Fibroblast of mammary gland (primary cell): ENCODE data around the gene CCDC38.

ENCODE experiments used
- DNase-seq: peaks from one replicate; pipeline ENCODE4 v3.0.0-alpha.2; 2010; ENCODE audit warnings: low read depth
- H3K4me3 ChIP-seq: 2 replicates; pipeline ENCODE4 v1.5.1; 2011; ENCODE audit warnings: low read depth, mild to moderate bottlenecking, low read length, moderate library complexity; ENCODE audit not compliant: control insufficient read depth
- CTCF ChIP-seq: conservative IDR thresholded peaks from 2 replicates; pipeline ENCODE4 v1.5.1; 2011; ENCODE audit warnings: low read depth, low read length, inconsistent platforms; ENCODE audit not compliant: control insufficient read depth, insufficient read depth

The CCDC38 gene

GRCh38 chr12:95880895-95881294, 61.5 kb downstream of the CCDC38 start:
- DNase-seq = no peak
- TF ChIP-seq CTCF = no peak
- no peak overlapping the region for H3K4me3 ChIP-seq

GRCh38 chr12:95877622-95878021, 64.8 kb downstream of the CCDC38 start:
- no peak overlapping the region for H3K4me3 ChIP-seq
- no peak for TF ChIP-seq CTCF
- DNase-seq = peak; percentile 23

- no peak for TF ChIP-seq CTCF
These were observed 68.0 kb downstream of the CCDC38 start for GRCh38 chr12:95874452-95874851.

GRCh38 chr12:95870897-95871296, 71.5 kb downstream of the CCDC38 start:
- DNase-seq = no peak
- no peak for TF ChIP-seq CTCF
- no peak overlapping the region for H3K4me3 ChIP-seq

More at GRCh38 chr12:95874452-95874851, 68.0 kb downstream of the CCDC38 start:
- no peak for DNase-seq
- H3K4me3 ChIP-seq = no peak overlapping the region

GRCh38 chr12:95863337-95863736, 79.1 kb downstream of the CCDC38 start:
- TF ChIP-seq CTCF = no peak
- no peak for DNase-seq
- H3K4me3 ChIP-seq = no peak overlapping the region

GRCh38 chr12:95862038-95862437, 80.4 kb downstream of the CCDC38 start:
- no peak overlapping the region for H3K4me3 ChIP-seq
- no peak for TF ChIP-seq CTCF
- DNase-seq = no peak

GRCh38 chr12:95859947-95860850, 82.2 kb downstream of the CCDC38 start:
- DNase-seq = no peak
- TF ChIP-seq CTCF = no peak
- peak overlapping the region; percentile 77 for H3K4me3 ChIP-seq
